Nucleus accumbens (tissue), 56 donors: ENCODE results near the gene RXFP1.
"Not testable (repeated sequence)": the region's sequence is repeated elsewhere in the genome, so short reads cannot be mapped to it uniquely, and the experiment has no call there.

ENCODE experiments used
- DNase-seq, 56 donors: peaks; one replicate each; lab custom pipeline; 2025; lab: John Stamatoyannopoulos, UW

Gene RXFP1

GRCh38 chr4:158605393-158605792, 83.7 kb downstream of the RXFP1 start:
- no peak for DNase-seq

GRCh38 chr4:158606969-158607368, 85.3 kb downstream of the RXFP1 start:
- no peak for DNase-seq

GRCh38 chr4:158609116-158609515, 87.4 kb downstream of the RXFP1 start:
- DNase-seq: no peak

DNA sequence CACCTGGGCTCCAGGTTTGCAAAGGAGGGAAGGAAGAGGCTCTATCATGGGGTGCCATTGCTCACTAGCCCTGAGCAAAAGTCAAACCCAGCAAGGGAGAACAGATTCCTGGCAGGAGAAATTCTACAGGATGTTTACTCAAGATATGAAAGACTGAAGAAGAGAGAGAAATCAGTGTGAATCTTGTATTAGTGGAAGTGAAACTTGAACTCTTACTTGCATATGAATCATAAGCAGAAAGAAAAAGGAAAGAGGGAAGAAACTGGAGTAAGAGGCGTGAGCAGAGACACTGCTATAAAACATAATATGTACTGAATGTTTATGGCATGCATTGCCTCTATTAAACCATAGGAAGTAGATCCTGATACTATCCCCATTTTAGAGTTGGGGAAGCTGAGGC, 89.1 kb downstream of the RXFP1 start:
- no peak for DNase-seq

DNA sequence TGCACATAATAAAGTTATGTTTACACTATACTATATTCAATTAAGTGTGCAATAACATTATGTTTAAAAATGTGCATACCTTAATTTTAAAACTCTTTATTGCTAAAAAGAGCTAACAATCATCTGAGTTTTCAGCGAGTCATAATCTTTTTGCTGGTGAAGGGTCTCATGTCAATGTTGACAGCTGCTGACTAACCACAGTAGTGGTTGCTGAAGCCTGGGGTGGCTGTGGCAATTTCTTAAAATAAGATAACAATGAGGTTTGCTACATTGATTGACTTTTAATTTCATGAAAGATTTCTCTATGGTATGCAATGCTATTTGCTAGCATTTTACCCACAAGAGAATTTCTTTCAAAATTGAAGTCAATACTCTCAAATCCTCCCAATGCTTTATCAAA, 91.4 kb downstream of the RXFP1 start:
- no peak for DNase-seq

DNA sequence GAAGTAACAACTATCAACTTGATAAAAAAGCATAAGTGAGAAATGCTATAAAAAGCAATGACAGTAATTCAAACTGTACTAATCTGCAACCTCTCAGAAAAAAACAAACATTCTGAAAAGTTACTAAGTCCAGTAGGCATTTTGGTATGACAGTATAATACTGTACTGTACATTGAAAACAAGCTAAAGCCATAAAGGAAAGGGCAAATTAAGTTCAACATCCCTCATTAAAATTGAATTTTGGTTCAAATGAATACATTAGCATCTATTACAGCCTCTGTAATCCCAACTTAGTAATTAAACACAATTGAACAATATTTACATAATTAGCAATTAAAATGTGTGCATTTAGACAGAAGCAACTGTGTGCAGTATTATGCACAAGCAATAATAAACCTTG, 96.3 kb downstream of the RXFP1 start:
- no peak for DNase-seq

GRCh38 chr4:158621729-158622128, 100.0 kb downstream of the RXFP1 start:
- DNase-seq: no peak

- no peak for DNase-seq
Observed at GRCh38 chr4:158622251-158622650, 100.6 kb downstream of the RXFP1 start.

GRCh38 chr4:158624889-158625478, 103.3 kb downstream of the RXFP1 start:
- DNase-seq: peak in 6 of 56 donors; percentile 0 to 15 (median 4)

DNA sequence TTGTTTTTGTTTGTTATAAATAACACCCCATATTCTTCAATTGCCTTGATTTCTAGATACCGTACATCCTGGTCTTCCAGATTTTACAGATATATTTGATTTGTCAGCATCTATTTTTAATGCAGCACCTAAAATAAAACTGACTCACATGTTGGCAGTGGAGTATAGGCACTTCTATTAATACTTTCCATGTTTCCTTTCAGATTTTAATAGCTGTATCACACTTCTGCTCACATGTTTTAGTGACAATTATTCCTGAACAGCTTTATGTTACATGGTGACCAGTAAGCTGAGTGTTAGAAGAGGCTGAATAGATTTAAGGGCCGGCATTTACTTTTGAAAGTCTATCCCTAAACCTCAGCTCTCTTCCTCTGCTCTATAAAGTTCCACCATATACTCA, 103.9 kb downstream of the RXFP1 start:
- no peak for DNase-seq

- no peak for DNase-seq
Observed at GRCh38 chr4:158630893-158631292, 109.2 kb downstream of the RXFP1 start.

GRCh38 chr4:158636619-158637018, 114.9 kb downstream of the RXFP1 start:
- no peak for DNase-seq

- DNase-seq: no peak
Observed at GRCh38 chr4:158644356-158644755, 122.7 kb downstream of the RXFP1 start.

DNA sequence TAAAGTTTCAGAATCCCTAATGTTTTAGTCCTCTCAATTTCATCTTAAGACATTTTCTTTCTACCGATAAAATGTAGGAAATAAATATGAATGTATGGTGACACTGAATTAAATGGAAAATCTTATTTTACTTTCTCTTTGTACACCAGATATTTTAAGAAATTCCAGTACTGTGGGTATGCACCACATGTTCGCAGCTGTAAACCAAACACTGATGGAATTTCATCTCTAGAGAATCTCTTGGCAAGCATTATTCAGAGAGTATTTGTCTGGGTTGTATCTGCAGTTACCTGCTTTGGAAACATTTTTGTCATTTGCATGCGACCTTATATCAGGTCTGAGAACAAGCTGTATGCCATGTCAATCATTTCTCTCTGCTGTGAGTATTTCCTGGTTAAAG, 123.1 kb downstream of the RXFP1 start:
- DNase-seq: no peak

DNA sequence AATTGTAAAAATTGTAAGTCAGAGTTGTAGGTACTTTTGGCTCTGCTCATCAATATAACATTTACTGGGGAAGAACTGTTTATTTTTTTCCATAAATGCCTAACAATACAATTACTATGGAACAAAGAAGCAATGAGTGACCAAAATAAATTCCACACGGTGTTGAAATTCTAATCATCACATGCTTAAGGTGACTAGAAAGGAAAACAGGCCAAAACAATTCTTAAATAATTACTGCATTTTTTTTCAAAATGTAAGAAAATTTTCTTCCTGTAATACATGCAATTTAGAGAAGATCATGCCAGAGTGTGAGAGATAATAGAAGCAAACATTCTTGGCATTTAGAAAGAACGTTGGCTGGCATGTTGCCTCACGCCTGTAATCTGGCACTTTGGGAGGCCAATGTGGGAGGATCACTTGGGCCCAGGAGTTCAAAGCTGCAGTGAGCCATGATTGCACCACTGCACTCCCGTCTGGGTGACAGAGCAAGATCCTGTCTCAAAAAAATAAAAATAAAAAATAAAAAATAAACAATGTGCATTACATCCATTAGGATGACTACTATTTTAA, 127.5 kb downstream of the RXFP1 start:
- DNase-seq: no peak

DNA sequence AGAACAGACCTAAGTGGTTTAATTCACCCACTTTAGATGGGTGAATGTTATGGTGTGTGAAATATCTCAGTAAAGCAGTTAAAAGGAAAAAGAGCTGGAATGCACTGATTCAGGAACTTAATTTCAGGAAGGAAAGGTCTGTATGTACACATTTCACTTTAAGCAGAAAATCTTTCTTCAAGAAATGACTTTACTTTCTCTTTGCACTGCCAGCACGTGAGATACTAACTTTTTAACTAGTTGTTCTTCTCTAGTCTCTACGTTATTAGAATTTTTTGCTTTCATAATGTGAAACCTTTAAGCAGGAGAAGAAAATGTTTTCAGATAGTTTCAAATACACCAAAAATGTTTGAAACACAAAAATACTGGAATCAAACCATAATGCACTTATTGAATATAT, 131.2 kb downstream of the RXFP1 start:
- DNase-seq: no peak

GRCh38 chr4:158656439-158656838, 134.8 kb downstream of the RXFP1 start:
- DNase-seq: no peak

DNA sequence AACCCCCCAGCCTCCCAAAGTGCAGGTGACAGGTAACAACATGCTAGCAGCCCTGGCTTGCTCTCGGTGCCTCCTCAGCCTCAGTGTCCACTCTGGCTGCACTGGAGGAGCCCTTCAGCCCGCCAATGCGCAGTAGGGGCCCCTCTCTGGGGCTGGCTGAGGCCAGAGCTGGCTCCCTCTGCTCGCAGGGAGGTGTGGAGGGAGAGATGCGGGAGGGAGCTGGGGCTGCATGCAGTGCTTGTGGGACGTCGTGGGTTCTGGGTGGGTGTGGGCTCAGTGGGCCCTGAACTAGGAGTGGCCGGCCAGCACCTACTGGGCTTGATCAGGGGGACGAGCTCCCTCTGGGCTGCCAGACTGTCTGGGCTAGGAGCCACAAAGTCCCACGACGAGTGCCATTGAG, 135.6 kb downstream of the RXFP1 start:
- DNase-seq: no peak

DNA sequence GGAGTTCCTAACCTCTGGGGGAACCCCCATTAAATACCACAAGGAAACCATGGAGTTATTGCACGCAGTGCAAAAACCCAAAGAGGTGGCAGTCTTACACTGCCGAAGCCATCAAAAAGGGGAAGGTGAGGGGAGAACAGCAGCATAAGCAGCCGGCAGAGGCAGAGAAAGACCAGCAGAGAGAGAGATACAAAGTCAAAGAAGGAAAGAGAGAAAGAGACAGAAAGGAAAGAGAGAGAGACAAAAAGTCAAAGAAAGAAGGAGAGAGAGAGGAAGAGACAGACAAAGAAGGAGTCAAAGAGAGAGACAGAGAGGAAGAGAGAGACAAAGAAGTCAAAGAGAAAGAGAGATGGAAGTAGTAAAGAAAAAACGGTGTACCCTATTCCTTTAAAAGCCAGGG, 141.6 kb downstream of the RXFP1 start:
- DNase-seq: not testable (repeated sequence)

GRCh38 chr4:158663707-158664625, 142.3 kb downstream of the RXFP1 start:
- DNase-seq: not testable (repeated sequence)

DNA sequence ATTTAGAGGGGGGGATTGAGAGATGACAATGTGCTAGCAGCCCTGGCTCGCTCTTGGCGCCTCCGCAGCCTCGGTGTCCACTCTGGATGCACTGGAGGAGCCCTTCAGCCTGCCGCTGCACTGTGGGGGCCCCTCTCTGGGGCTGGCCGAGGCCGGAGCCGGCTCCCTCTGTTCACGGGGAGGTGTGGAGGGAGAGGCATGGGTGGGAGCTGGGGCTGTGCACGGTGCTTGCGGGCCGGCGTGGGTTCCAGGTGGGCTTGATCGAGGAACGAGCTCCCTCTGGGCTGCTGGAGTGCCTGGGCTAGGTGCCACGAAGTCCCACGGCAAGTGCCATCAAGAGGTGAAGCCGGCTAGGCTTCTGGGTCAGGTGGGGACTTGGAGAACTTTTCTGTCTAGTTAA, 143.1 kb downstream of the RXFP1 start:
- DNase-seq: no peak

DNA sequence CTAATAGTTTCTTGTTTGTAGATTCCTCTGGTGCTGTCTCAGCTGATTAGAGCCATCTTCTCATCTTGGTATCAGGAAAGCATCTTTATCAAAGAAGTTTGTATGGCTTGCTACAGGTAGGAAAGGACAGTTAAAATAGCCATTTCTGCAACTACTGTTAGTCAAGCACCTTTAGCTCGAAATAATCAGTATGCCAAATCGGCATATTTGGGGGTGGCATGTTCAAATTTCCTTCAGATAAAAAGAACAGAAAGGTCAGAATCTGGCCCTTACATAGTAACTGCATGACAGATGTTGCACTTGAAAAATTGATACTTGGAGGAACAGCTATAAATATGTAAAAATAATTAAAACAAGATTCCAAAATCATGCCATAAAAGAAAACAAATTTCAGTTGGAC, 145.2 kb downstream of the RXFP1 start:
- DNase-seq: no peak
